Tibial artery (tissue), 4 donors: Measurements from ENCODE around the gene HMGN3.

ENCODE experiments used
- DNase-seq, 2 donors: peaks; one replicate each; pipeline ENCODE4 v3.0.0-alpha.2; 2019
- H3K27ac ChIP-seq, 2 donors: fragments of 200-600 bp; sonication (generic) in 1 of 2; 1 replicate in 1 of 2; 2 replicates in 1 of 2; pipeline ENCODE4 v1.5.1; 2018 to 2019; ENCODE audit warnings: mild to moderate bottlenecking in 1 of 2
- H3K27me3 ChIP-seq, 2 donors: fragments of 200-600 bp; sonication (generic) in 1 of 2; one replicate each; pipeline versions ENCODE4 v1.5.1 to v1.6.0; 2016 to 2019
- H3K36me3 ChIP-seq, 3 donors: fragments of 200-600 bp; sonication (generic) in 2 of 3; one replicate each; pipeline ENCODE4 v1.5.1; 2016 to 2019; ENCODE audit warnings: mild to moderate bottlenecking in 2 of 3
- H3K4me1 ChIP-seq, 4 donors: fragments of 200-600 bp; sonication (generic) in 2 of 4; 1 replicate in 3 of 4; 2 replicates in 1 of 4; pipeline ENCODE4 v1.5.1; 2016 to 2019
- H3K4me3 ChIP-seq, 2 donors: fragments of 200-600 bp; sonication (generic) in 1 of 2; 1 replicate in 1 of 2; 2 replicates in 1 of 2; pipeline ENCODE4 v1.5.1; 2018 to 2019; ENCODE audit warnings: mild to moderate bottlenecking in 2 of 2
- H3K9me3 ChIP-seq, 3 donors: fragments of 200-600 bp; sonication (generic) in 1 of 3; one replicate each; pipeline ENCODE4 v1.5.1; 2016 to 2019
- intact Hi-C: fragments of 100-400 bp; cut with DNase I; formaldehyde crosslinking; loops from one replicate; pipeline ENCODE4 v1.15.0; 2023; ENCODE audit warnings: low total_unique reads
- TF ChIP-seq, protein P1 (sequence below), 2 experiments: fragments of 200-600 bp in 1 of 2; fragments of 450-650 bp in 1 of 2; IDR thresholded peaks; one replicate each; pipeline ENCODE4 v1.5.1; 2017 to 2019; ENCODE audit warnings: antibody characterized with exemption in 2 of 2, mild to moderate bottlenecking in 1 of 2, moderate library complexity in 1 of 2

The HMGN3 gene

DNA sequence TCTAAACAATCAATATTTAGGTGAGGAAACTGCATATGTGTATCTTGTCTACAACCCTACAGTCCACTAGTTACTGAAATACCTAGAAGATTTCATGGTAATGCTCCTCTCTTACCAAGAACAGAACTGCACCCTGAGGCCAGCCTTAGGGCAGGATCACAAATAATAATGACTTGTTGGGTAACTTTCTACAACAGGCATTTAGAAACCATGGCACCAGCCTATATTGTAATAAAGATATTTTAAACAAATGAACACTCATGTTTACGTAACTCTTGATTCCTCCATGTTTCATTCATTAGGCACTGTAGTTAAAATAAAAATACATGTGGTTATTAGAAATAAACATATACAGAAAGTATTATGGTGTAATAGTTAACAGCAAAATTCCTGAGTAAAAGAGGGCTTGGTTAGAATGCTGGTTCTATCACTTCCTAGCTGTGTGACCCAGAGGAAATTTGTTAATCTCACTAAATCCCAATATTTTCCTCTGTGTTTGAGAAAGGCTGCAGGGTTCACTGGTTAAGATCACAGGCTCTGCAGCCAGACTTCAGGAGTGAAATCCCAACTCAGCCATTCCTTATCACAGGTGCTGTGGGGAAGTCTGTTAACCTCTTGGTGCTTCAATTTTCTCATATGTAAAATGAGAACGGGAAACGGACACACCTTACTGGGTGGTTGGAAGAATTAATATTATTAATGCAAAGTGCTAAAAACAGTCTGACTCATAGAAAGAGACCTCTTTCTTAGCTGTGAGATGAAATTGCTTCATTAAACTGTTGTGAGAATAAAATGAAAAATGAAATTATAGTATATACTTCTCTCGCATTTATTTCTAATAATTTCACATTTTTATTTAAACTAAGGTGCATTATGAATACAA, 8.5 kb downstream of the HMGN3 start:
- intact Hi-C loops, result loop anchor here (5.0 kb wide), 1 partner anchor 301 kb away; no protein-coding TSS in a partner anchor
- TF ChIP-seq, protein P1, sequence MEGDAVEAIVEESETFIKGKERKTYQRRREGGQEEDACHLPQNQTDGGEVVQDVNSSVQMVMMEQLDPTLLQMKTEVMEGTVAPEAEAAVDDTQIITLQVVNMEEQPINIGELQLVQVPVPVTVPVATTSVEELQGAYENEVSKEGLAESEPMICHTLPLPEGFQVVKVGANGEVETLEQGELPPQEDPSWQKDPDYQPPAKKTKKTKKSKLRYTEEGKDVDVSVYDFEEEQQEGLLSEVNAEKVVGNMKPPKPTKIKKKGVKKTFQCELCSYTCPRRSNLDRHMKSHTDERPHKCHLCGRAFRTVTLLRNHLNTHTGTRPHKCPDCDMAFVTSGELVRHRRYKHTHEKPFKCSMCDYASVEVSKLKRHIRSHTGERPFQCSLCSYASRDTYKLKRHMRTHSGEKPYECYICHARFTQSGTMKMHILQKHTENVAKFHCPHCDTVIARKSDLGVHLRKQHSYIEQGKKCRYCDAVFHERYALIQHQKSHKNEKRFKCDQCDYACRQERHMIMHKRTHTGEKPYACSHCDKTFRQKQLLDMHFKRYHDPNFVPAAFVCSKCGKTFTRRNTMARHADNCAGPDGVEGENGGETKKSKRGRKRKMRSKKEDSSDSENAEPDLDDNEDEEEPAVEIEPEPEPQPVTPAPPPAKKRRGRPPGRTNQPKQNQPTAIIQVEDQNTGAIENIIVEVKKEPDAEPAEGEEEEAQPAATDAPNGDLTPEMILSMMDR (IDR thresholded peaks at IDR 0.05), result no peak
- Histone ChIP-seq H3K4me3 (no peak overlapping the region), H3K4me1 (peaks cover 0 to 3% (median 0%) of the 10 kb centered on the region in 4 donors), H3K36me3 (no peaks in the 10 kb centered on the region), H3K27ac (no peak overlapping the region), H3K27me3 (no peaks in the 10 kb centered on the region), H3K9me3 (no peaks in the 10 kb centered on the region)
- no peak for DNase-seq

DNA sequence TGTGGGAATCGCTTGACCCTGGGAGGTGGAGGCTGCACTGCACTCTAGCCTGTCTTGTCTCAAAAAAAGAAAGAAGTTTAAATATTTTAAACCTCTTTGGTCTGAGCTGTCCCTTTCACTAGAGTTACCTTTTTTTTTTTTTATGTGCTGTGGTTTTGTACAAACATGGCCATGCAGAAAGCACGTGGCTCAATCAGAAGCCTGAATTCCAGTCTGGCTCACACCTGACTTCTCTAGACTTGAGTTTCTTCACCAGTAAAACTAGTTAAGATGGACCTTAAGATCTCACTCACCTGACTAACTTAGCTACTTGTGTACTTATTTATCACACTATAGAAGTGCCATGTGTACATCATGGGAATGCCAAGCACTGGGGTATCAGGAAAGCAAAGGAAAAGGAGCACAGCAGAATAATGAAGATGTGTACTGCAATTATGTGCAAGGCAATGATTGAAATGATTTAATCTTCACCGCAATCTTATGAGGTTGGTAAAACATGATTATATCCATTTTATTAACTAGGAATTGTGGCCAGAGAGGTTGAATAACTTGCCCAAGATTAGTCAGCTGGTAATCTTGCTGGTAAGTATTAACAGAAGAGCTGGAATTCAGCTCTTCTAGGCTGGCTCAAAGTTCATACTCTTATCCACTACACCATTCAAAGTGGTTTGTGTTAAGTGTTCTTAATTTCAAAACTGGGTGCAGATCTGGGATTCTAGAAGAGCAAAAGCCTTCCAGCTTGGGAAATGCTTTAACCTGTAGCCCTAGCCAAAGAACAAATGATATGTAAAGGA, 10.7 kb downstream of the HMGN3 start:
- intact Hi-C loops, result no loop called here
- Histone ChIP-seq H3K27ac (no peak overlapping the region), H3K9me3 (no peaks in the 10 kb centered on the region), H3K4me3 (no peak overlapping the region), H3K36me3 (no peaks in the 10 kb centered on the region), H3K27me3 (no peaks in the 10 kb centered on the region), H3K4me1 (no peaks in the 10 kb centered on the region)
- DNase-seq, result no peak
- TF ChIP-seq, protein P1 (IDR thresholded peaks at IDR 0.05), result no peak

DNA sequence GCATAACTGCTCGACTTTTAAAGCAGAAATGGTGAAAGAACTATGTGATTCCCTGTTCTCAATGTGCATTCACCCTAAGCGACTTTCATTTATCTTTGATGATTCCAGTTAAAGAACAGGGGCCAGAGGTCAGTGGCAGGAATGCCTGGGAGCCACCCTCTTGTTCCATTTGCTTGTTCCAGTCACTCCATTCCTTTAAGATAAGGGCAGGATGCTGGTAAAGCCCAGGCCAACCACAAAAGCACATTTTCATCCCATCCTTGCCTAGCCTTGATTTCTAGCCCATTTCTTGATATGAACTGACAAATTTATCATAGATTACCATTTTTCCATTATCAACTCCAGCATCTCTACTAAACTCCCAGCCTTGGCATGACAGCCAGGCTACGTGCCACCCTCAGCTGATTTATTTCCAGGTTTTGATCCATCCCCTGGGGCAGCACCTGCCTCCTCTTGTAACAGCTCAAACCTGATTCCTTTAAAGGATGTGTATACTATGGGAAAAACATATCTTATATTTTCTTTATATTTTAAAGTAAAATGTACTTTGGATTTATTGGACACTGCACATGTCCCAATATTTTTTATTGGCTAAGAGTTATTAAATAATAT, 19.2 kb downstream of the HMGN3 start:
- Histone ChIP-seq H3K27ac (no peak overlapping the region), H3K36me3 (no peaks in the 10 kb centered on the region), H3K4me1 (peaks cover 0 to 15% (median 4%) of the 10 kb centered on the region in 4 donors), H3K9me3 (no peaks in the 10 kb centered on the region), H3K27me3 (no peaks in the 10 kb centered on the region), H3K4me3 (no peak overlapping the region)
- DNase-seq, result no peak
- intact Hi-C loops, result no loop called here
- TF ChIP-seq, protein P1 (IDR thresholded peaks at IDR 0.05), result no peak

DNA sequence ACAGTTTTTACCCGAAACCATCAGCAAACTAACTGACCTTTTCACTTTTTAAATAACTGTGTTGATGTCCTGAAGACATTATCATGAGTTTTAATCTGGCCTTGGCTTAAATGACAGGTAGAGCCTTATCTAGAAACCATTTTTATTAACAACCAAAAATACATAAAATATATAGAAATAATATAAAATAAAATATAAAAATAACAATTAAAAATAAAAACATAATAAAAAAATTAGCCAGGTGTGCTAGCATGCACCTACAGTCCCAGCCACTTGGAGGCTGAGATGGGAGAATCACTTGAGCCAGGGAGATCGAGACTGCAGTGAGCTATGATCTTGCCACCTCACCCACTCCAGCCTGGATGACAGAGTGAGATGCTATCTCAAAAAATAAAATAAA, 21.6 kb downstream of the HMGN3 start:
- no peak overlapping the region for H3K4me3 ChIP-seq
- H3K36me3 ChIP-seq, result peaks cover 0 to 4% (median 0%) of the 10 kb centered on the region in 3 donors
- TF ChIP-seq, protein P1 (IDR thresholded peaks at IDR 0.05), result no peak
- no peaks in the 10 kb centered on the region for H3K9me3 ChIP-seq
- H3K27ac ChIP-seq, result no peak overlapping the region
- peaks cover 0 to 30% (median 6%) of the 10 kb centered on the region in 4 donors for H3K4me1 ChIP-seq
- no peaks in the 10 kb centered on the region for H3K27me3 ChIP-seq
- DNase-seq, result no peak
- intact Hi-C loops, result no loop called here

DNA sequence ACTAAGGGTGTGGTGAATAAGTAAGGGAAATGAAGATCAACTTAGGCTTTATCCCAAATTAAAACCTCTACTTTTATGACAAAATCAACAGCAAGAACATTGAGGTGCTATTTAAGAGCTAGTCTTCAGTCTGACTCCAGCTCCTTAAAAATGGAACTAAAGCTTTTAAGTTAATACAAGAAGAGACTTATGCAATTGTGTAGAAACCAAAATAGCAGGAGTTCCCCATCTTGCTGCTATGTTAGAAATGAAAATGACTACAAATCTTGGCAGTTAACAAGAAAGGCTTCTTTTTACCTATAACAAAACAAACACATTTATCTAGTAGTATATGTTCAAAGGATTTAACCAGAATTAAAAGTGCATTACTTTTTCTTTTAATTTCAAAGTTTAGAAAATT, 25.7 kb downstream of the HMGN3 start:
- no peak for DNase-seq
- no peak overlapping the region for H3K27ac ChIP-seq
- H3K36me3 ChIP-seq, result peaks cover 9 to 15% (median 13%) of the 10 kb centered on the region in 3 donors
- no peaks in the 10 kb centered on the region for H3K27me3 ChIP-seq
- H3K4me1 ChIP-seq, result peaks cover 0 to 19% (median 2%) of the 10 kb centered on the region in 4 donors
- H3K4me3 ChIP-seq, result no peak overlapping the region
- TF ChIP-seq, protein P1 (IDR thresholded peaks at IDR 0.05), result no peak
- H3K9me3 ChIP-seq, result no peaks in the 10 kb centered on the region
- intact Hi-C loops, result no loop called here
